ENCODE results near the gene ZFR. TPM values are rescaled to one million over a fixed set of nuclear protein-coding genes. Genes with fewer than 3 reads are reported as not detected.

The ZFR gene
- total RNA-seq, 1 experiment from 2014 or later, result 62.4 TPM

- Mint-ChIP-seq H3K36me3 (ENCODE audit: insufficient read depth in 1 of 3, low read depth in 3 of 3) (no peaks in the 10 kb centered on the region), H3K9me3 (no peaks in the 10 kb centered on the region), H3K4me3 (no peak overlapping the region), H3K27ac (no peak overlapping the region), H3K4me1 (0 out of 4 replicates have a peak, but pooled peaks cover 0 to 4% of the 10 kb centered on the region in 2 experiments), H3K27me3 (ENCODE audit: low read depth) (peaks cover 13% of the 10 kb centered on the region)
- Histone ChIP-seq H2BK5ac (ENCODE audit: insufficient read length, low read length) (no peak overlapping the region), H3K14ac (ENCODE audit: insufficient read depth, low read length) (no peak overlapping the region), H3K56ac (ENCODE audit: insufficient read length, low read depth, low read length) (no peak overlapping the region), H3T11ph (ENCODE audit: low read length) (no peak overlapping the region), H4K8ac (replicated peaks; ENCODE audit: insufficient read length, low read depth, low read length) (no peak overlapping the region), H3K9me3 (ENCODE audit: control insufficient read depth, low read depth, low read length) (no peaks in the 10 kb centered on the region), H4K91ac (ENCODE audit: insufficient read length, low read depth, low read length) (no peak overlapping the region), H3K4ac (ENCODE audit: low read depth, low read length) (no peak overlapping the region), H3K23ac (ENCODE audit: insufficient read length, low read depth, low read length) (no peak overlapping the region), H3K27me3 (ENCODE audit: insufficient read depth, low read length) (peaks cover 1% of the 10 kb centered on the region; the same call in 1 of the 2 replicates), H3K4me2 (ENCODE audit: insufficient read depth, insufficient read length, low read length) (no peak overlapping the region), H3K4me1 (ENCODE audit: insufficient read depth, low read length) (no peaks in the 10 kb centered on the region), H3K79me1 (ENCODE audit: insufficient read depth, low read depth, low read length, poor library complexity, severe bottlenecking) (no peaks in the 10 kb centered on the region), H3K18ac (ENCODE audit: insufficient read length, low read depth, low read length) (no peak overlapping the region), H2BK120ac (ENCODE audit: low read depth, low read length, poor library complexity, severe bottlenecking) (no peak overlapping the region), H3K9ac (ENCODE audit: extremely low read depth, insufficient read length, low read length) (no peak overlapping the region), H2AFZ (ENCODE audit: low read length) (no peak overlapping the region), H4K5ac (ENCODE audit: insufficient read length, low read depth, low read length) (no peak overlapping the region), H3K27ac (ENCODE audit: insufficient read length, low read depth, low read length) (no peak overlapping the region), H2BK20ac (ENCODE audit: low read depth, low read length, poor library complexity, severe bottlenecking) (no peak overlapping the region), H2BK15ac (ENCODE audit: low read depth, low read length) (no peak overlapping the region), H3K79me2 (ENCODE audit: insufficient read depth, low read length) (no peaks in the 10 kb centered on the region), H3K23me2 (ENCODE audit: insufficient read length, low read depth, low read length, poor library complexity, severe bottlenecking) (no peaks in the 10 kb centered on the region), H4K20me1 (ENCODE audit: control insufficient read depth, insufficient read depth, insufficient read length) (no peaks in the 10 kb centered on the region), H2AK5ac (ENCODE audit: insufficient read length, low read length) (no peak overlapping the region), H2BK12ac (ENCODE audit: insufficient read length, low read depth, low read length) (no peak overlapping the region)
- WGBS (ENCODE audit: extremely low coverage, insufficient read length, low lambda C conversion rate), result no CpG with 5 or more reads among the region's 1 CpG
- no peak for DNase-seq
- peak; percentile 65 for TF ChIP-seq CTCF (conservative IDR thresholded peaks at IDR 0.05)
Observed at GRCh38 chr5:32450952-32451351, 6.4 kb upstream of the ZFR start.
